ENCODE data around the gene MIPEP. TPM values are rescaled to one million over a fixed set of nuclear protein-coding genes. Genes with fewer than 3 reads are reported as not detected.

The MIPEP gene
- total RNA-seq, 1 donor from 2014 or later, result 9.9 TPM

- Mint-ChIP-seq H3K4me3 (ENCODE audit: low read depth) (no peak overlapping the region), H3K27me3 (ENCODE audit: low read depth) (peaks cover 2% of the 10 kb centered on the region), H3K4me1 (ENCODE audit: low read depth) (peaks cover 12% of the 10 kb centered on the region), H3K36me3 (ENCODE audit: low read depth) (no peaks in the 10 kb centered on the region), H3K9me3 (no peaks in the 10 kb centered on the region), H3K27ac (no peak overlapping the region)
- intact Hi-C loops (cut with micrococcal nuclease), result no loop called here
- DNase-seq (ENCODE audit: low spot score), result no peak
These were observed 96.5 kb downstream of the MIPEP start for GRCh38 chr13:23792680-23793079.

- H3K27ac Mint-ChIP-seq, result no peak overlapping the region
- peaks cover 5% of the 10 kb centered on the region for H3K4me1 Mint-ChIP-seq (ENCODE audit: low read depth)
- H3K36me3 Mint-ChIP-seq (ENCODE audit: low read depth), result no peaks in the 10 kb centered on the region
- DNase-seq (ENCODE audit: low spot score), result no peak
- no peak overlapping the region for H3K4me3 Mint-ChIP-seq (ENCODE audit: low read depth)
- intact Hi-C loops (cut with micrococcal nuclease), result no loop called here
- H3K27me3 Mint-ChIP-seq (ENCODE audit: low read depth), result peaks cover 2% of the 10 kb centered on the region
- H3K9me3 Mint-ChIP-seq, result no peaks in the 10 kb centered on the region
These were observed 98.5 kb downstream of the MIPEP start for GRCh38 chr13:23790577-23791170.

GRCh38 chr13:23789576-23790346, 99.4 kb downstream of the MIPEP start:
- Mint-ChIP-seq H3K27me3 (ENCODE audit: low read depth) (peaks cover 2% of the 10 kb centered on the region), H3K4me1 (ENCODE audit: low read depth) (peaks cover 5% of the 10 kb centered on the region), H3K9me3 (no peaks in the 10 kb centered on the region), H3K27ac (no peak overlapping the region), H3K36me3 (ENCODE audit: low read depth) (no peaks in the 10 kb centered on the region), H3K4me3 (ENCODE audit: low read depth) (no peak overlapping the region)
- DNase-seq (ENCODE audit: low spot score), result no peak
- intact Hi-C loops (cut with micrococcal nuclease), result no loop called here

DNA sequence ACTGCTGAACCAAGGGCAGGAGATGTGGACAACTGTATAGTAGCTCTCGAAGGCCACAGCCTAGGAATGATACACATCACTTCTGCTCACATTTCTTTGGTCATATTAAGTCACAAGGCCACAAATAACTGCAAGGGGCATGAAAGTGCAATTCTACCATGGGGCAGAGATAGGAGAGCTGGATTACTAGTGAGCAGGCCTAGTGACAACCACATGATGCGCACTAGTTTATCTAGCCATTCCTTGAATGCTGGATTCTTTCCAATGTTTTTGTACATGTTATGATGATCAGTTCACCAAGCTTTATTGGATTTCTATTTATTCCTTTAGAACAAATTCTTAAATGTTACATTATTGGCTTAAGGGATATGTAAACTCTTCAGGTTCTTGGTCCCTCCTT, 100.7 kb downstream of the MIPEP start:
- Mint-ChIP-seq H3K36me3 (ENCODE audit: low read depth) (no peaks in the 10 kb centered on the region), H3K9me3 (peaks cover 3% of the 10 kb centered on the region), H3K27me3 (ENCODE audit: low read depth) (peaks cover under 1% of the 10 kb centered on the region), H3K4me3 (ENCODE audit: low read depth) (no peak overlapping the region), H3K4me1 (ENCODE audit: low read depth) (peaks cover under 1% of the 10 kb centered on the region), H3K27ac (no peak overlapping the region)
- intact Hi-C loops (cut with micrococcal nuclease), result no loop called here
- DNase-seq (ENCODE audit: low spot score), result no peak

GRCh38 chr13:23787464-23787863, 101.7 kb downstream of the MIPEP start:
- H3K27ac Mint-ChIP-seq, result no peak overlapping the region
- peaks cover 3% of the 10 kb centered on the region for H3K9me3 Mint-ChIP-seq
- DNase-seq (ENCODE audit: low spot score), result no peak
- H3K4me1 Mint-ChIP-seq (ENCODE audit: low read depth), result no peaks in the 10 kb centered on the region
- intact Hi-C loops (cut with micrococcal nuclease), result no loop called here
- H3K27me3 Mint-ChIP-seq (ENCODE audit: low read depth), result peaks cover under 1% of the 10 kb centered on the region
- no peak overlapping the region for H3K4me3 Mint-ChIP-seq (ENCODE audit: low read depth)
- H3K36me3 Mint-ChIP-seq (ENCODE audit: low read depth), result no peaks in the 10 kb centered on the region

DNA sequence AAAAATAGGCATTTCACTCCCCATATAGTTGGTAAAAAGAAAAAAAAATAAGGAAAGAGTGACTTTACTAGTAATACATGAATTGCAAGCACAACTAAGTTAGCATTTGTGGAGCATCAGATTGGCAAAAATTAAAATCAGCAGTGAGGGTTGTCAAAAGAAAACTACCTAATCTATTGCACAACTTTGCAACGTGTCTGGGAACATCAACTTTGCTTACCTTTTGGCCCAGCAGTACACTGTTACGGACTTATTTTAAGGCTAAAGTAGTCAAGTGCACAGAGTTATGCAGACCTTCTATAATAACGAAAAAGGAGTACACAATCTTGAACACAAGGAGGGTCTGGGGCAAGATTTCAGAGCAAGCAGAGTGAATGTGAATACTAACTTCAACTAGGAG, 102.6 kb downstream of the MIPEP start:
- H3K4me1 Mint-ChIP-seq (ENCODE audit: low read depth), result no peaks in the 10 kb centered on the region
- H3K9me3 Mint-ChIP-seq, result peaks cover 3% of the 10 kb centered on the region
- intact Hi-C loops (cut with micrococcal nuclease), result no loop called here
- no peak overlapping the region for H3K4me3 Mint-ChIP-seq (ENCODE audit: low read depth)
- peaks cover 5% of the 10 kb centered on the region for H3K27me3 Mint-ChIP-seq (ENCODE audit: low read depth)
- no peaks in the 10 kb centered on the region for H3K36me3 Mint-ChIP-seq (ENCODE audit: low read depth)
- DNase-seq (ENCODE audit: low spot score), result no peak
- no peak overlapping the region for H3K27ac Mint-ChIP-seq

GRCh38 chr13:23778879-23779278, 110.3 kb downstream of the MIPEP start:
- Mint-ChIP-seq H3K4me3 (ENCODE audit: low read depth) (no peak overlapping the region), H3K4me1 (ENCODE audit: low read depth) (peaks cover 15% of the 10 kb centered on the region), H3K36me3 (ENCODE audit: low read depth) (no peaks in the 10 kb centered on the region), H3K9me3 (peaks cover 3% of the 10 kb centered on the region), H3K27ac (no peak overlapping the region), H3K27me3 (ENCODE audit: low read depth) (peaks cover 9% of the 10 kb centered on the region)
- DNase-seq (ENCODE audit: low spot score), result no peak
- intact Hi-C loops (cut with micrococcal nuclease), result no loop called here

GRCh38 chr13:23778002-23778652, 111.1 kb downstream of the MIPEP start:
- no peaks in the 10 kb centered on the region for H3K9me3 Mint-ChIP-seq
- H3K4me3 Mint-ChIP-seq (ENCODE audit: low read depth), result no peak overlapping the region
- no peak for DNase-seq (ENCODE audit: low spot score)
- H3K27ac Mint-ChIP-seq, result no peak overlapping the region
- no peaks in the 10 kb centered on the region for H3K36me3 Mint-ChIP-seq (ENCODE audit: low read depth)
- H3K4me1 Mint-ChIP-seq (ENCODE audit: low read depth), result peaks cover 15% of the 10 kb centered on the region
- peaks cover 9% of the 10 kb centered on the region for H3K27me3 Mint-ChIP-seq (ENCODE audit: low read depth)
- intact Hi-C loops (cut with micrococcal nuclease), result no loop called here

DNA sequence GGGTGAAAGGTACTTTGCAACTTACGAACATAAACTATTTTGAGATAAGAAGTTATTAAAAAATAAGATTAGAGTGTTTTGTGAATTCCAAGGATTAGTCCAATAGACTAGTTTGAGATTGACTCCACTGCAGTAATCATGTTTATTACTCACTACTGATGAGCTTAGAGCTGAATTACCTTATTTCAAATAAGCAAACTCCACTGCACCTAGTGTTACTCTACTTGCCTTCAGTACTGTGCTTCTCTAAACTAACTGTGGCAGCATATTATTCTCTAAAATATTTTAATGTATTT, 111.7 kb downstream of the MIPEP start:
- no peak for DNase-seq (ENCODE audit: low spot score)
- Mint-ChIP-seq H3K9me3 (no peaks in the 10 kb centered on the region), H3K4me3 (ENCODE audit: low read depth) (no peak overlapping the region), H3K4me1 (ENCODE audit: low read depth) (peaks cover 15% of the 10 kb centered on the region), H3K36me3 (ENCODE audit: low read depth) (no peaks in the 10 kb centered on the region), H3K27ac (no peak overlapping the region), H3K27me3 (ENCODE audit: low read depth) (peaks cover 10% of the 10 kb centered on the region)
- intact Hi-C loops (cut with micrococcal nuclease), result no loop called here

- H3K27ac Mint-ChIP-seq, result no peak overlapping the region
- H3K4me3 Mint-ChIP-seq (ENCODE audit: low read depth), result no peak overlapping the region
- peaks cover 15% of the 10 kb centered on the region for H3K4me1 Mint-ChIP-seq (ENCODE audit: low read depth)
- DNase-seq (ENCODE audit: low spot score), result no peak
- H3K36me3 Mint-ChIP-seq (ENCODE audit: low read depth), result no peaks in the 10 kb centered on the region
- no peaks in the 10 kb centered on the region for H3K9me3 Mint-ChIP-seq
- H3K27me3 Mint-ChIP-seq (ENCODE audit: low read depth), result peaks cover 5% of the 10 kb centered on the region
- intact Hi-C loops (cut with micrococcal nuclease), result no loop called here
These were observed 112.3 kb downstream of the MIPEP start for GRCh38 chr13:23776698-23777574.

- peaks cover 5% of the 10 kb centered on the region for H3K27me3 Mint-ChIP-seq (ENCODE audit: low read depth)
- H3K4me1 Mint-ChIP-seq (ENCODE audit: low read depth), result peaks cover 15% of the 10 kb centered on the region
- H3K27ac Mint-ChIP-seq, result no peak overlapping the region
- no peak overlapping the region for H3K4me3 Mint-ChIP-seq (ENCODE audit: low read depth)
- DNase-seq (ENCODE audit: low spot score), result no peak
- H3K36me3 Mint-ChIP-seq (ENCODE audit: low read depth), result no peaks in the 10 kb centered on the region
- intact Hi-C loops (cut with micrococcal nuclease), result no loop called here
- no peaks in the 10 kb centered on the region for H3K9me3 Mint-ChIP-seq
These were observed 116.5 kb downstream of the MIPEP start for GRCh38 chr13:23772717-23773116.

DNA sequence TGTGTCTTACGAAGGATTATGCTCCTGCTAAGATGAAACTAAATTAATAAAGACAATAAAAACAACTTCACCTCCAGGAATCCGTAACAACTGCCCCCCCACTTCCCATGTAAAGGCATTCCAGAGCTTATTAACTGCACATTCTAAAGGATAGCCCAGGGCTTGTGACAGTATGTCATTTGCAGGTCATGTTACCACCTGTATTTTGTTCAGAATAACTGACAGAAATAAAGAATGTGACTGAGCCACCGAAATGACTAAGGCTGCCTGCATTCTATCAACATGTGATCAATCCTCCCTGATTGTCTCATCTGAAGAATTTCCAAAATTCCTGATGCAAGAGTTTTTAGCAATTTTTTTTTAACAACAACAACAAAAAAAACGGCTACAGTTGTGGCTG, 117.2 kb downstream of the MIPEP start:
- Mint-ChIP-seq H3K36me3 (ENCODE audit: low read depth) (no peaks in the 10 kb centered on the region), H3K27ac (no peak overlapping the region), H3K9me3 (no peaks in the 10 kb centered on the region), H3K4me1 (ENCODE audit: low read depth) (peaks cover 11% of the 10 kb centered on the region), H3K27me3 (ENCODE audit: low read depth) (peaks cover 5% of the 10 kb centered on the region), H3K4me3 (ENCODE audit: low read depth) (no peak overlapping the region)
- intact Hi-C loops (cut with micrococcal nuclease), result no loop called here
- no peak for DNase-seq (ENCODE audit: low spot score)

Measured in activated T-helper 2 cell treated with anti-CD3 and anti-CD28 coated beads, Interferon-gamma antibody, Interleukin-2, Interleukin-4, amounts not matched to agents 10 μg/mL and 5 μg/mL and 100 μg/mL, durations not matched to agents 14 hours and 24 hours and 36 hours (primary cell).